ENCODE measurements around the gene NFIB. TPM values are rescaled to one million over a fixed set of nuclear protein-coding genes. Genes with fewer than 3 reads are reported as not detected.

NFIB gene
- 100 to 1,000 TPM in 7 of 12 donors, 10 to 100 TPM in 5; 87.1 to 325 (median 103) TPM for polyA plus RNA-seq (ENCODE audit: insufficient read length in 12 of 12)
- long read RNA-seq, donor 1, full-length matches to known transcripts: 1 of 1 reads
- long read RNA-seq, donor 1, partial matches to known transcripts: 0 of 1 reads
- long read RNA-seq, donor 1, other reads (novel, unspliced or antisense): 0 of 1 reads
- long read RNA-seq, donor 2, full-length matches to known transcripts: 9 of 14 reads
- long read RNA-seq, donor 2, partial matches to known transcripts: 5 of 14 reads
- long read RNA-seq, donor 2, other reads (novel, unspliced or antisense): 0 of 14 reads
- long read RNA-seq, donor 3, full-length matches to known transcripts: 2 of 2 reads
- long read RNA-seq, donor 3, partial matches to known transcripts: 0 of 2 reads
- long read RNA-seq, donor 3, other reads (novel, unspliced or antisense): 0 of 2 reads
- long read RNA-seq, donor 4, full-length matches to known transcripts: 4 of 4 reads
- long read RNA-seq, donor 4, partial matches to known transcripts: 0 of 4 reads
- long read RNA-seq, donor 4, other reads (novel, unspliced or antisense): 0 of 4 reads
- long read RNA-seq, donor 5: 0 reads
- long read RNA-seq, donor 6, full-length matches to known transcripts: 5 of 5 reads
- long read RNA-seq, donor 6, partial matches to known transcripts: 0 of 5 reads
- long read RNA-seq, donor 6, other reads (novel, unspliced or antisense): 0 of 5 reads
- long read RNA-seq, donor 7, partial matches to known transcripts: 0 of 1 reads
- long read RNA-seq, donor 7, other reads (novel, unspliced or antisense): 0 of 1 reads
- long read RNA-seq, donor 8, full-length matches to known transcripts: 14 of 19 reads
- long read RNA-seq, donor 8, partial matches to known transcripts: 5 of 19 reads
- long read RNA-seq, donor 8, other reads (novel, unspliced or antisense): 0 of 19 reads
- long read RNA-seq, donor 9, partial matches to known transcripts: 0 of 1 reads
- long read RNA-seq, donor 9, other reads (novel, unspliced or antisense): 0 of 1 reads
- long read RNA-seq, donor 10, full-length matches to known transcripts: 8 of 14 reads
- long read RNA-seq, donor 10, partial matches to known transcripts: 6 of 14 reads
- long read RNA-seq, donor 10, other reads (novel, unspliced or antisense): 0 of 14 reads
- long read RNA-seq, donor 11, full-length matches to known transcripts: 8 of 47 reads
- long read RNA-seq, donor 11, partial matches to known transcripts: 39 of 47 reads
- long read RNA-seq, donor 11, other reads (novel, unspliced or antisense): 0 of 47 reads

GRCh38 chr9:14313951-14314423, at the start of gene NFIB:
Gene NFIB, minus strand, starts transcription at chr9:14314141. Its CDS starts 630 bp downstream, at chr9:14313511.
- DNase-seq: peak; percentile 66

GRCh38 chr9:14362175-14362574, 48.2 kb upstream of the NFIB start:
- DNase-seq: no peak

- DNase-seq: no peak
Observed at GRCh38 chr9:14361074-14361473, 47.1 kb upstream of the NFIB start.

DNA sequence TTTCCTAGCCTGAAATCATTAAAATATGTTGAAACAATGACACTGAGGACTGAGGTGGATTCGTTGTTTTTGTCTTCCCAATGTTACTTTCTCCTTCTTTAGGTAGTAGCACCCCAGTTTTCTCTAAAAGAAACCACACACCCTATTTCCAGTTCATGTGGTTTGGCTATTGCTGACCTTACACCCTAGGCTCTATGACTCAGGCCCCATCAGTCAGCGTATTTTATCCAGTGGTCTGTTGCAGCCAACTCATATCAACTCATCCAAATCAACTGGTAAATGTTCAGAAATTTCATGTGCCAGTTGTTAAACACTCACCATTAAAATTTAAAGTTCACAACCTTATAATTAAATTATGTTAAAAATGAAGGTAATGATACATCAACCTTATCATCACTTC, 44.6 kb upstream of the NFIB start:
- no peak for DNase-seq

- DNase-seq: no peak
Observed at GRCh38 chr9:14356351-14357265, 42.7 kb upstream of the NFIB start.

DNA sequence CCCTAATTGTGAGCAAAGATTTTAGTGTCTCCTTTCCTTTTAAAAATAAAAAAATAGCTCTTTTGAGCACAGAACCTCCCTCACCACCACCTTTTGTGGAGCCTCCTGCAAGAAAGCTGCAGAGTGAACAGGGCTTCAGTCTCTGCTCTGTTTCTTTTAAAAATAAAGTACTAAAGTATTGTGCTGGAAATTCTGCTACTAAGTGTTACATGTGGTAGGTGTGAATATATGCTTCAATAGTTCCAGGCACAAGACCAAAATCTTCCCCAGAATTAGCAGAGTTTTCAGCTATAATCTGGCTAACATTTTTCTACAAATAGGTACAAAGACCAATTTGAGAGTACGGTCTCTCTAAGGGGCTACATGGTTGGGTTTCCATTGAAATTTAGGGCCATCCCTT, 40.3 kb upstream of the NFIB start:
- no peak for DNase-seq

DNA sequence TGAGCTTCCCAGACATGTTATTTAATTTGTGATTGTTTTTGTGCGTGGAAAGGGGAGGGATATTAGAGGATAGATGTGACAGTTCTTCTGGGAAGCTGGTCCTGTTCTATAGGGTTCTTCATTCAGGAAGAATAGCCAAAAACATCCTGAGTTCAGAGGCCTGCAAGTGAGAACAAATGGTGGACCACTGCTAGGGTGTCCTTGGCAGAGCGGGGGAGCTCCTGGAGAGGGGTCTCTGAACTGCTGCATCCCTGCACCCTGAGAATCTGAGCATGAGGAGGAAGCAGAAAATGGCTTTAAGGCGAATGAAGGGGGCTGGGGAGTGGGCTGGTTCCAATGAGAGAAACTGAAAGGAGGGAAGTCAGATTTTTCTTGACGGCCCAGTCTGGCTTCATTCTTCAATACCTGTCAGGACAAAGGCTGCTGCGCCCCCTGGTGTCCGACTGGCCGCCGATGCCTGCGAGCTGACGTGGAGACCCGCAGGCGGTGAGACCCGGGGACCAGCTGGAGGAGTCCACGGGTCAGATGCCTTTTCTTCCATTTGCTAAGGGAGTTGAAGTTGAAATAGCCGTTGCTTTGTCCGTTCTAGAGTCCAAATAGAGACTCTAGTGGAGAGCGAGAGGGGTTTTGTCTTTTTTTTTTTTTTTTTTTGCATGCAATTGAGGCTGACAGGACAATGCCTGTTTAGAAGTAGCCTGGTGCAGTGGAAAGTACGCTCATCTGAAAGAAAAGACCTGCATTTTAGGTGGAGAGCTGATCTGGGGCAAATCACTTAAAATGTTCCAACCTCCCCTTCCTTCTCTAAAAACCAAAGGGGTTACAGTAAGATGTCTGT, 39.5 kb upstream of the NFIB start:
- DNase-seq: peak; percentile 96

DNA sequence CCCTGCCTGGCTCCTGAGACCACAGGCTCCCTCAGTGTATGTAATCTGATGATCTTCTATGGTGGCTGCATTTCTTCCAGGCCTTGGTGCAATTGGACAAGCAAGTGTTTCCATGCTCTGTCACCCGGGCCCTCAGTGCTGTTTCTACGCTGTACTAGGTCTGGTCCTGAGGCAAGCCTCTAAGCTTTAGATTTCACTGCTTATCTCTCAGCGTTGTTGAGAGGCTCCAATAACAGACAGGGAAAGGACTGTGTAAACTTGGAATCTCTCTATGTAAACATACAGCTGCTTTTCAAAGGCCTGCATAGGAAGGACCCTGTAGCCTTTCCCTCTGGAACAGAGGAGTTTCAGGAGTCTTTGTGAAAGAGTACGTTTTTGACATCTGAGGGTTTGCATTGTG, 38.6 kb upstream of the NFIB start:
- DNase-seq: no peak

- no peak for DNase-seq
Observed at GRCh38 chr9:14351221-14351836, 37.4 kb upstream of the NFIB start.

- DNase-seq: no peak
Observed at GRCh38 chr9:14350754-14351153, 36.8 kb upstream of the NFIB start.

GRCh38 chr9:14350349-14350728, 36.4 kb upstream of the NFIB start:
- DNase-seq: no peak

GRCh38 chr9:14349447-14350348, 35.8 kb upstream of the NFIB start:
- no peak for DNase-seq

DNA sequence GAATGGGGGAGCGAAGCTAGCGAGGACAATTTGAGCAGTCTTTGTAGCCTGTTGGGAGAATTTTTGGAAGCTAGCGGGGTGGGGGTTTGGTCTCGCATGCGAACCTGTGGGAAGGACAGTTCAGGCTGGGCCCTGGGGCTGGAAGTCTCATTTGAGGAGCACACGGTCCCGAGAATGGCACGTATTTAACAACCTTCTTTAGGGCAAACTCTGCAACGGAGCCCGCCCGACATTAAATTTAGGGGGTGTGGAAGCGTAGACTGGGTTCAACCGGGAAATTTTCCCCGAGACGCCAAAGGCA, 35.2 kb upstream of the NFIB start:
- DNase-seq: no peak

- no peak for DNase-seq
Observed at GRCh38 chr9:14348373-14349145, 34.6 kb upstream of the NFIB start.

DNA sequence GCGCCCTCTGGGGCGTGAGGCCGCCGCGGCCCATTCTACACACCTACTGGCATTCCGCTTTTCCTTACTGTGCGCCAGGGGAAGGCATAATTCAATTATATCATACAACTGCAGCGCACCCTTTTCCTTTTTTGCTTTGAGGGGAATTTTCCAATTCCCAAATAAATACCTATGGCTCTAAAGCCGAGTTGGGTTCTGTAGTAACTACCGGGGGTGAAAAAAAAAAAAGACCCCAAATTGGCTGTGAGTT, 34.1 kb upstream of the NFIB start:
- no peak for DNase-seq

- DNase-seq: peak; percentile 88
Observed at GRCh38 chr9:14347406-14348122, 33.6 kb upstream of the NFIB start.

- DNase-seq: peak; percentile 83
Observed at GRCh38 chr9:14346811-14347405, 33.0 kb upstream of the NFIB start.

Data from muscle of arm (tissue), 14 donors.